NOMO-1 treated with dmso at 0.1 percent for 144 hours (cell line): Measurements from ENCODE around the gene PMIS2.

ENCODE experiments used
- DNase-seq: peaks from one replicate; lab custom pipeline; 2025; ENCODE audit not compliant: unreplicated experiment; lab: John Stamatoyannopoulos, UW

PMIS2 gene

DNA sequence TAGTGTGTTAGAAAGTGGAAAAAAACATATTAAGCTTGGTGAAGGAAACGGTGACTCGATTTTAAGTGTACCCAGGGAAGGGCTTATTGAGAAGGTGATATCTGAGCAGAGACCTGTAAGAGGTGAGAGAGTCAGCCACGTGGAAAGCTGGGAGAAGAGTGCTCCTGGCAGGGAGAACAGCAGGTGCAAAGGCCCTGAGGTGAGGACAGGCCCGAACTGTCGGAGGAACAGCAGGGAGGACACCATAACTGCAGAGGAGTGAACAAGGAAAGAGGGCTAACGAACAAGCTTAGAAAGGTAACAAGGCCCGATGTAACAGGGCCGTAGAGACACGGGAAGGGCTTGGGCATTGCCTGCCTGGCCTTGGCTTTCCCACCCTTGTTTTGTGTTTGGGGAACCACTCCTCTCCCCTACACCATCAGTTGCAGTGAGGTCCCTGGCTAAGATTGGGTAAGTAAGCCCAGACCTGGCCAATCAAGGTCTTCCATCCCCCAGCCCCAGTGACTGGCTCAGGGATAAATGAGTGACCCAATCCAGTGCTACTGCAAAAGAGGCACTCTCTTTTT, 29.9 kb upstream of the PMIS2 start:
- no peak for DNase-seq

GRCh38 chr19:35556846-35557538, 29.0 kb upstream of the PMIS2 start:
- no peak for DNase-seq

DNA sequence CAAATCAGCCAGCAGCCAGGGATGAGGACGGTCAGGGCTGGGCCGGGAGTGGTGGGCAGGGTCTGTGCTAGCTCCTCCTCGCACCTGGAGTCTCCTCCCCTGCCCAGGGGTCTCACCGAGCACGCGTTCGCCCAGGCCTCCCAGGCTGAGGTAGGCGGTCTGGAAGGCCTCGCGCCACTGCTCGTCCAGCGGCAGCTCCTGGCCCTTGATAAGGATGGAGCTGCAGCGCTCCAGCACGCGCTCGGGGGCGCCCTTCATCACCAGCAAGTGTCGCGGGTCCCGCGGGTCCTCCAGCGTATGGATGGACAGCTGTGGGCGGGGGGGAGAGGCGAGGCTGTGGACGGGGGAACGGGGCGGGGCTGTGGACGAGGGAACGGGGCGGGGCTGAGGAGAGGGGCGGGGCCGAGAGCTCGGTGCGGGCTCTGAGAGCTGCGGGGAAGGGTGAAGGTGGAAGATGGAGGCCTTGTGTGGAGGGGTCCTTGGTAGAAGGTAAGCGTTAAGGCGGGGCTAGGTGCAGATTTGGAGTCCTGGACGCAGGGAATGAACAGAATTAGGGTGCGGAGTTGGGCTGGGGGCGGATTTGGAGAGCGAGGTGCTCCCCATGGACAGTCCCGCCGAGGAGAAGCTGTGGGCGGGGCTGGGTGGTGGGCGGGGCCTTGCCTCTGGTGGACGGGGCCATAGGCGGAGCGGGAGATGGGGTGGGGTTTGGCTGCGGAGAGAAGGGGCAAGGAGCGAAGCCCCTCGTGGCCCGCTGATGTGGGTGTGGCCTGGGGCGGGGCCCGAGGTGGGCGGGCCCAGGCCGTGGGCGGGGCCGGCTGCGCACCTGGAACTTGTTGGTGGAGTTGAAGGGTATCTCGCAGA, 28.2 kb upstream of the PMIS2 start:
- no peak for DNase-seq

- DNase-seq, result no peak
Observed at GRCh38 chr19:35558400-35559280, 27.3 kb upstream of the PMIS2 start.

- DNase-seq, result no peak
Observed at GRCh38 chr19:35559281-35559659, 26.7 kb upstream of the PMIS2 start.

- DNase-seq, result no peak
Observed at GRCh38 chr19:35559781-35560180, 26.2 kb upstream of the PMIS2 start.

DNA sequence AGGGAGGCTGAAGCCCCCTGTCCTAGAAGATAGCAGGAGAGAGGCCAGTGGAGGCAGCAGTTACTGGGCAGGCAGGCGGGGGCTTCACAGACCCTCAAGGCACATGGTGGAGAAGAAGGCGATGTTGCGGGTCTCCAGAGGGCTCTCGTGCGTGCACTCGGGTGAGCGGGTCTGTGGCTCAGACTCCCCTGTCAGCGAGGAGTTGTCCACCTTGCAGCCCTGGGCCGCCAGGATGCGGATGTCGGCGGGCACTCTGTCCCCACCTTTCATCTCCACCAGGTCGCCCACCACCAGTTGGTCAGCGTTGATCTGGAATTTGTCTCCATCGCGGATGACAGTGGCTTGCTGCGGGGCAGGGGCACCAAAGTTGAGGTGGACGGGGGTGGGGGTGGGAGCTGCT, 25.7 kb upstream of the PMIS2 start:
- no peak for DNase-seq

GRCh38 chr19:35560677-35561076, 25.3 kb upstream of the PMIS2 start:
- no peak for DNase-seq

- DNase-seq, result no peak
Observed at GRCh38 chr19:35561436-35561835, 24.5 kb upstream of the PMIS2 start.

DNA sequence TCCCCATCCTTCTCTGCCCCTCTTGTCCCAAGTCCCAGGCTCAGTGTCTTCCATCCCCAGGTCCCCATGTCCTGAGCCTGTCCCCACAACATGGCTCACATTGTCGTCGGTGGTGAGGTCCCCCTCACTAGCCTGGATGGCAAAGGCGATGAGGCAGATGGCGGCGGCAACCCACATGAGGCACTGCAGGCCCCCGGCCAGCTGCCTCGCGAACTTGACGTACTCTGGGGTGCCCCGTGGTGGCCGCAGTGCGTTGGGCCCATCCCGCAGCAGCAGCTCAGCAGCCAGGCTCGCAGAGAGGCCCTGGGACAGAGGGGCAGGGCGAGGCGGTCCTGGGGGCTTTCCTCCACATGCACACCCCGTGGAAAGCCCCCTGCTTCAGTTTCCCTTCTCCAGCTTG, 23.6 kb upstream of the PMIS2 start:
- no peak for DNase-seq

GRCh38 chr19:35562776-35563175, 23.2 kb upstream of the PMIS2 start:
- no peak for DNase-seq

DNA sequence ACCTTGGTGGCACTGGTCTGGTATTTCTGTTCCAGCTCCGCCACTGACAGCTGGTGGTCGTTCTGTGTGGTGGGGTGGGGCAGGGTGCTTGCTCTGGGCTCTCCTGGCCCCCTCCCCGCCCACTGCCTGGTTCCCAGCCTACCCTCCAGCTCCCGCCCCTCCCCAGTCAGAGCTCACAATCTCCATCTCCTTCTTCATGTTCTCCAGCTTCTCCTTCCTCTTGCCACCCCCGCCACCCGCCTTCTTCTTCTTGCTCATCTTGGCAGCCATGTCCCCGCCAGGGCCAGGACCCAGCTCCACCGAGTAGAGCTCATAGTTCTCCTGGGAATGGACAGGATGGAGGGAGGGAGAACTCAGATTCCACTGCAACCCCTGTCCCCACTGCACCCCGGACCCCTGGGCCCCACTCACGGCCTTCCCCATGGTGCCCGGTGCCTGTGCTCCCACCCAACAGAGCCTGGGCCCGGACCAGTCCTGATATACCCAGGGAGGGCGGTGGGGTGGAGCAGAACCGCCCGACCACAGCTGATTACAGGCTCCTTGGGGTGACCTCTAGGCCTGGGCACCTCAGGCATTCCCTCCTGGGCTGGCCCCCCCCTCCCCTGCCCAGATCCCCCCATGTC, 22.7 kb upstream of the PMIS2 start, which contains the start of gene ATP4A:
TSS of gene ATP4A (minus strand) at position 452 of the 623 bp plus-strand sequence. CDS start at position 423, 29 bp downstream.
- no peak for DNase-seq

GRCh38 chr19:35565016-35565856, 20.7 kb upstream of the PMIS2 start:
- no peak for DNase-seq

DNA sequence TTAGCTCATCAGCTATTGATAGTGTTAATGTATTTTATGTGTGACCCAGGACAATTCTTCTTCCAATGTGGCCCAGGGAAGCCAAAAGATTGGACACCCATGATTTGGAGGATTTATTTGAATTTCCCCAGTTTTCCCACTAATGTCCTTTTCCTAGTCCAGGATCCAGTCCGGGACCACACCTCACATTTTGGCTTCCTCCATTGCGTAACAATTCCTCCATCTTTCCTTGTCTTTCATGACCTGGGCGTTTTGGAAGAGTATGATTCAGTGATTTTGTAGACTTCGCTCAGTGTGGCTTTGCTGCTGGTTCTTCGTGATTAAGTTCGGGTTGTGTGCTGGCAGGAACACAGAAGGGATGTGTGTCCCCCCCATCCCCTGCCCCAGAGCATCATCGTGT, 19.2 kb upstream of the PMIS2 start:
- DNase-seq, result no peak

DNA sequence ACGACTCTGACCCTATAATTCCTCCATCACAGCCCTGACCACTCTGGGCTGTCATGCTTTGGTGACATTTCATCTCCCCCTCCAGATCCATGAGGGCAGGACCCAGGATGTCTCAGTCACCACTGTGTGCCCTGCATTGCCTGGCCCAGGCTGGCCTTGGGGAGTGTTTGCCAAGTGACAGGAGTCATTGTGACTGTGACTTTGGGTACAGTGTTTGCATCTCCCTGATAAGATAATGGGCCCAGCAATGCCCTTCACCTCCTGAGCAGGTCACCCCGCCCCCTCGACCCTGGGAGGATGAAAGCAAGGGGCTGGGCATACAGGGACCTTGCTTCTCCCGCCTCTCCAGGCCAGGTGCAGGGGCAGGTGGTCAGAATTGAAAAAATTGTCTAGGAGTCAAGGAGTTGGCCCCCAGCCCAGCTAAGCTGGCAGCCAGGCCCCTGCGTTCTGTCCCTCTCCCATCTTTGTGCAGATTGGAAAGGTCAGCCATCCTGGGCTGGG, 16.6 kb upstream of the PMIS2 start:
- no peak for DNase-seq

DNA sequence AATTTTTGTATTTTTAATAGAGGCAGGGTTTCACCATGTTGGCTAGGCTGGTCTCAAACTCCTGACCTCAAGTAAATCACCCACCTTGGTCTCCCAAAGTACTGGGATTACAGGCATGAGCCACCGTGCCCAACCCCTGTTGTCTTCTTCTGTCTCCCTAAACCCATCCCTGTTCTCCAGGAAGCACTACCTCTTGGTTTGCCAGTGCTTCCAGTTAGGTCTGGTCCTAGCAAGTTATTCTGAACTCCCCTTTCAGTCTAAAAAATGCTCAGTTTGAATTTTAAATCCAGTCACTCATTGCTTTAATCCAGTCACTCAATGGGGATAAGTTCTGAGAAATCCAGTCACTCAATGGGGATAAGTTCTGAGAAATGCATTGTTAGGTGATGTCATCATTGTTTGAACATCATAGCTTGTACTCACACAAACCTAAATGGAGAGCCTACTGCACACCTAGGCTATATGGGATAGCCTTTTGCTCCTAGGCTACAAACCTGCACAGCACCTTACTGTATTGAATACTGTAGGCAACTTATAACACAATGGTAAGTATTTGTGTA, 14.5 kb upstream of the PMIS2 start:
- DNase-seq, result no peak

DNA sequence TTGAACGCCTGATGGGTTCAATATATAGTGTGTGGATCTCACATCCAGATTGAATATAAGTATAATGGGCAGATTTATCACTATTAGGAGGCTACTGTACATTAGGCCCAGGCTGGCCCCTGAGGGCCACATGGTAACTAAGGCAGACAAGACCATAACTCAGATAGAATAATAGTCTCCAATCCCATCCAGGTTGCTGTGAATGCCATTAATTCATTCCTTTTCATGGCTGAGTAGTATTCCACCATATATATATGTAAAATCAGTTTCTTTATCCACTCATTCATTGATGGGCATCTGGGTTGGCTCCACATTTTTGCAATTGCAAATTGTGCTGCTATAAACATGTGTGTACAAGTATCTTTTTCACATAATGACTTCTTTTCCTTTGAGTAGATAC, 8.1 kb upstream of the PMIS2 start:
- no peak for DNase-seq

DNA sequence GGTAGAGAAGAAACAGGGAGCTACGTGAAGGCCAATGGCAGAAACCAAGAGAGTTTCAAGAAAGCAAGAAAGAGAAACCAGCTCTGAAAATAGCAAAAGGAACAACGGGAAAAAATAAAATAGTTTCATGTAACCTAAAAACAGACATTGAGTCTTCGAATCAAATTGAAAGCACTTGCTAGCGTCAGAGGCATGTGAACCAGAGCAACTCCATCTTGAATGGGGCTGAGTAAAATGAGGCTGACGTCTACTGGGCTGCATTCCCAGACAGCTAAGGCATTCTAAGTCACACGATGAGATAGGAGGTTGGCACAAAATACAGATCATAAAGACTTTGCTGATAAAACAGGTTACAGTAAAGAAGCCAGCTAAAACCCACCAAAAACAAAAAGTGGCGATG, 7.3 kb upstream of the PMIS2 start:
- DNase-seq, result no peak

- no peak for DNase-seq
Observed at GRCh38 chr19:35582760-35583159, 3.2 kb upstream of the PMIS2 start.
